Ishikawa (cell line): ENCODE data around the gene STK39.

Experiments used
- CEBPB ChIP-seq: IDR thresholded peaks from 2 replicates; pipeline ENCODE4 v1.6.1; 2012
- CREB1 ChIP-seq: IDR thresholded peaks from 2 replicates; pipeline ENCODE4 v1.6.1; 2012; ENCODE audit warnings: low read depth
- EGR1 ChIP-seq: IDR thresholded peaks from 2 replicates; pipeline ENCODE4 v1.6.1; 2012
- EP300 ChIP-seq: IDR thresholded peaks from 2 replicates; pipeline ENCODE4 v1.6.1; 2012; ENCODE audit warnings: borderline replicate concordance
- FOXM1 ChIP-seq: IDR thresholded peaks from 2 replicates; pipeline ENCODE4 v1.6.1; 2012; ENCODE audit warnings: low read depth, borderline replicate concordance
- NFIC ChIP-seq: IDR thresholded peaks from 2 replicates; pipeline ENCODE4 v1.6.1; 2012
- RAD21 ChIP-seq: IDR thresholded peaks from 2 replicates; pipeline ENCODE4 v1.6.1; 2012; ENCODE audit warnings: low read depth
- TAF1 ChIP-seq: IDR thresholded peaks from 2 replicates; pipeline ENCODE4 v1.6.1; 2012; ENCODE audit warnings: low read depth, mild to moderate bottlenecking
- TCF12 ChIP-seq: IDR thresholded peaks from 2 replicates; pipeline ENCODE4 v1.6.1; 2012; ENCODE audit warnings: low read depth
- TEAD4 ChIP-seq: IDR thresholded peaks from 2 replicates; pipeline ENCODE4 v1.6.1; 2012
- YY1 ChIP-seq: IDR thresholded peaks from 2 replicates; pipeline ENCODE4 v1.6.1; 2012; ENCODE audit warnings: low read depth
- ZBTB7A ChIP-seq: IDR thresholded peaks from 2 replicates; pipeline ENCODE4 v1.6.1; 2012; ENCODE audit warnings: low read depth
- TF ChIP-seq, protein P1 (sequence below): IDR thresholded peaks from 2 replicates; pipeline ENCODE4 v1.6.1; 2012
- TF ChIP-seq, protein P2 (sequence below): IDR thresholded peaks from 2 replicates; pipeline ENCODE4 v1.6.1; 2012; ENCODE audit warnings: low read depth, mild to moderate bottlenecking
- TF ChIP-seq, protein P3 (sequence below): IDR thresholded peaks from 2 replicates; pipeline ENCODE4 v1.6.1; 2012

STK39 gene

DNA sequence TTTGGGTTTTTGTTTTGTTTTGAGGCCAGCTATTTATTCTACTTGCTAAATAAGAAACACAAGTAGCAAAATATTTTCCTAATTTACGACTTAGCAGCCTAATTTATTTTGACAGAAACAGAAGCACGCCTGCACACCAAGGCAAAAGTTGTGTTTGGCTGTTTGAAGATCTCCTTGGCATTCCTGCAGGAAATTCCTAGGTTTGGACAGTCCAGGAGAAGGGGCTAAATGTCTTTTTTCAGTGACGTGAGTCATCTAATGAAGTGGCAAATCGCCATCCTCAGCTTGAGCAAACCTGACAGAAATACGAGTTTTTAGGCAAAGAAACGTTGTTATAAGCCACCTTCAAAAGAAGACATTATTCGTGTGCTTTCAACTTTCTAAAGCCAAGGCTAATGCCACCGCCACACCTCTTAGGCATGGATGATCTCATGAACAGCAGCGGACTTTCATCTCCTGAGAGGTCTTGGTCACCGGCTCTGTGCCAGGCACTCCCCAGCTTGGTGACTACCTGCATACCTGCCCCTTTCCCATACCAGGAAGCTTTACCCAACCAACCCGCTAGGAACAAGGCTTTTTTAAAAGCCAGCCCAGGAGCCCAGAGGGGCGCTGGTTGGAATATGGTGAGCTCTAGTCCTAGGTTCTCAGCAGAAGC is 30.9 kb downstream of the STK39 start:
- TF ChIP-seq YY1 (no peak), CEBPB (no peak), RAD21 (no peak), TEAD4 (no peak), NFIC (no peak), CREB1 (no peak), EGR1 (no peak), FOXM1 (no peak), TCF12 (no peak), EP300 (no peak), ZBTB7A (no peak)
- TF ChIP-seq, protein P1, sequence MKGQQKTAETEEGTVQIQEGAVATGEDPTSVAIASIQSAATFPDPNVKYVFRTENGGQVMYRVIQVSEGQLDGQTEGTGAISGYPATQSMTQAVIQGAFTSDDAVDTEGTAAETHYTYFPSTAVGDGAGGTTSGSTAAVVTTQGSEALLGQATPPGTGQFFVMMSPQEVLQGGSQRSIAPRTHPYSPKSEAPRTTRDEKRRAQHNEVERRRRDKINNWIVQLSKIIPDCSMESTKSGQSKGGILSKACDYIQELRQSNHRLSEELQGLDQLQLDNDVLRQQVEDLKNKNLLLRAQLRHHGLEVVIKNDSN: no peak
- TF ChIP-seq, protein P2, sequence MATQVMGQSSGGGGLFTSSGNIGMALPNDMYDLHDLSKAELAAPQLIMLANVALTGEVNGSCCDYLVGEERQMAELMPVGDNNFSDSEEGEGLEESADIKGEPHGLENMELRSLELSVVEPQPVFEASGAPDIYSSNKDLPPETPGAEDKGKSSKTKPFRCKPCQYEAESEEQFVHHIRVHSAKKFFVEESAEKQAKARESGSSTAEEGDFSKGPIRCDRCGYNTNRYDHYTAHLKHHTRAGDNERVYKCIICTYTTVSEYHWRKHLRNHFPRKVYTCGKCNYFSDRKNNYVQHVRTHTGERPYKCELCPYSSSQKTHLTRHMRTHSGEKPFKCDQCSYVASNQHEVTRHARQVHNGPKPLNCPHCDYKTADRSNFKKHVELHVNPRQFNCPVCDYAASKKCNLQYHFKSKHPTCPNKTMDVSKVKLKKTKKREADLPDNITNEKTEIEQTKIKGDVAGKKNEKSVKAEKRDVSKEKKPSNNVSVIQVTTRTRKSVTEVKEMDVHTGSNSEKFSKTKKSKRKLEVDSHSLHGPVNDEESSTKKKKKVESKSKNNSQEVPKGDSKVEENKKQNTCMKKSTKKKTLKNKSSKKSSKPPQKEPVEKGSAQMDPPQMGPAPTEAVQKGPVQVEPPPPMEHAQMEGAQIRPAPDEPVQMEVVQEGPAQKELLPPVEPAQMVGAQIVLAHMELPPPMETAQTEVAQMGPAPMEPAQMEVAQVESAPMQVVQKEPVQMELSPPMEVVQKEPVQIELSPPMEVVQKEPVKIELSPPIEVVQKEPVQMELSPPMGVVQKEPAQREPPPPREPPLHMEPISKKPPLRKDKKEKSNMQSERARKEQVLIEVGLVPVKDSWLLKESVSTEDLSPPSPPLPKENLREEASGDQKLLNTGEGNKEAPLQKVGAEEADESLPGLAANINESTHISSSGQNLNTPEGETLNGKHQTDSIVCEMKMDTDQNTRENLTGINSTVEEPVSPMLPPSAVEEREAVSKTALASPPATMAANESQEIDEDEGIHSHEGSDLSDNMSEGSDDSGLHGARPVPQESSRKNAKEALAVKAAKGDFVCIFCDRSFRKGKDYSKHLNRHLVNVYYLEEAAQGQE: no peak
- TF ChIP-seq, protein P3, sequence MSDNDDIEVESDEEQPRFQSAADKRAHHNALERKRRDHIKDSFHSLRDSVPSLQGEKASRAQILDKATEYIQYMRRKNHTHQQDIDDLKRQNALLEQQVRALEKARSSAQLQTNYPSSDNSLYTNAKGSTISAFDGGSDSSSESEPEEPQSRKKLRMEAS: no peak

DNA sequence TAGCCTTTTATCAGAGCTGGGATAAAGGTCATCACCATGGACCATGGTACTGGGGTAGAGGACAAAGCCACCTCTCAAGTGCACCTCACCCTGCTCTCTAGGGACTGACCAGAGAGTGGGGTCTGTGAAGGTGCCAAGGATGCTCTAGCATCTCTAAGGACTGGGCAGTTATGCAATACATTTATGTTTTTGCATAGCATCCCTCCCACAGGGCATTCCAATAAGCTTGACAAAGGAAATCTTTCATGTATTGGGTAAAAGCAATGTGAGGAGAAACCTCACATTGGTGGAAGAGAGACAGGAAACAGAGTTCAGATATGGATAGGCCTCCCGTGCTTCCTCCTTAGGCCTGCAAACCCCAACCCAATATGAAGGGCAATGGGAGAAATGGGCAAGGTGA is 31.6 kb downstream of the STK39 start:
- TF ChIP-seq FOXM1: no peak

DNA sequence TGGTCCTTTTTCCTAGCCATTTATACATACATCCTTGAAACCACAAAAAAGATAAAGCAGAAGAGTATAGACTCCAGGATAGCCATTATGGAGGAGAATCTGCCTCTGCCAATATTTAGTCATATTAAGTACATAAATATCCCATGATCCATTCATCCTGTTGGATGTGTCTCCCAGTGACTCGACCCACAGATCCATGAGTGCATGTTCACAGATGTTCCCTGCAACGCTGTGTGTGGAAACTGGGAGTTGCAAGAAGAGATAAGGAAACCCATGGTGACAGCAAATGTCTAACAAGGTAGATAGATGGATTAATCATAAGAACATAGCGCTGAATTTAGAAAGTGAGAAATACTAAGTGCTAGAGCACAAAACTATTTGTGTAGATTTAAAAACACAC is 34.5 kb downstream of the STK39 start:
- TF ChIP-seq, protein P1: no peak
- TF ChIP-seq TCF12: no peak
- TF ChIP-seq EP300: no peak
- TF ChIP-seq TAF1: no peak
- TF ChIP-seq NFIC: no peak
- TF ChIP-seq CREB1: no peak
- no peak for TF ChIP-seq TEAD4
- no peak for TF ChIP-seq CEBPB
- TF ChIP-seq, protein P3: no peak
- no peak for TF ChIP-seq RAD21
- no peak for TF ChIP-seq EGR1
- TF ChIP-seq FOXM1: no peak
- no peak for TF ChIP-seq ZBTB7A
- TF ChIP-seq YY1: no peak
- TF ChIP-seq, protein P2: no peak

DNA sequence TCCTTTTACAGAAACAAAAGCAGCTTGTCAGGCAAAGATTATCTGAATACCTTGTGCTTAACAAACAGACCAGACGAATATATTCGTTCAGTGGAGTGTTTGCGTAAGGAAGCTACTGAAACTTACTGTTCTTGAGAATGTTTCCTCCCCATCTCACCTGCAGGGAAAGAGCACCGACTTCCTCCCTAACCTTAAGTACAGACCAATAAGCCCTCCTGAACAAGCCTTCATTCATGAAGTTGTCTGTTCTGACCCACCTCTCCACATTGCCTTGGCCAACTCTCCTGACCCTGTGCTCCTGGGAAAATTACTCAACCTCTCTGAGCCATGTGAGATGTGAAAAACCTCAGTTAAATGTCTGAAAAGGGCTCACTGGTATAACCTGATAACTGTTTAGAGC is 35.2 kb downstream of the STK39 start:
- TF ChIP-seq ZBTB7A: no peak

DNA sequence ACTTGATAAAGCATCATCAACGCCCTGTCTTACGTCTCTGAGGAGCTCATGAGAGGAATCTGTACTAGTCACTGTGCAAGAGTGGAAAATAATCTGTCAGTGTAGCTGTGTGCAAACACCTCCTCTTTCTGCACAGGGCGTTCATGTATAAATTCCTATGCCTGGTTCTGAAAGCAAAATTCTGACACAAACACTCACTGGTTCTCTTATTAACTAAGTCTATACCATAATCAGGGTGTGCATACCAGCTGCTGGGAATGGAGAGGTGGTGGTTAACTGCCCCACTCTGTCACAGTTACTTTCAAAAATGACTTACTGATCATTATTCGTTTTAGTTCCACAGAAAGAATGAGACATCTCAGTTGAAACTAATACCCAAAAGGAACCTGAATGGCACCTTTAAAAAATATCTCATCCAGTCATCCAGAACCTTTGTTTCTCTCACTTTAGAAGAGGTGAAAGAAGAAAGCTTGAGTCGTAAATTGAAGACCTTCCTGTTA is 35.7 kb downstream of the STK39 start:
- TF ChIP-seq EGR1 (no peak), EP300 (no peak), TAF1 (no peak), CREB1 (no peak), FOXM1 (no peak), TEAD4 (no peak), ZBTB7A (no peak), TCF12 (no peak)
- TF ChIP-seq, protein P3: no peak
- TF ChIP-seq, protein P2: no peak
- TF ChIP-seq, protein P1: no peak
